ENCODE measurements around the gene SMARCD1.
"Not testable (repeated sequence)": the region's sequence is repeated elsewhere in the genome, so short reads cannot be mapped to it uniquely, and the experiment has no call there.

GRCh38 chr12:50084409-50084774 is 750 bp upstream of the SMARCD1 start:
- TF ChIP-seq CTCF (IDR thresholded peaks at IDR 0.05; ENCODE audit: poor library complexity); EZH2phosphoT487 (IDR thresholded peaks at IDR 0.05; ENCODE audit: low read depth, severe bottlenecking, unreplicated experiment): not testable (repeated sequence)
